ENCODE measurements around the gene MYLK2. TPM values are rescaled to one million over a fixed set of nuclear protein-coding genes. Genes with fewer than 3 reads are reported as not detected.

The MYLK2 gene
- total and polyA plus RNA-seq, 7 donors: 0.16 to 0.81 (median 0.39) TPM; not detected in 4

GRCh38 chr20:31822421-31823330 lies 3.5 kb downstream of the MYLK2 start:
- Histone ChIP-seq H3K27ac (peak overlapping the region in 3 of 4 donors; percentile 21 to 41 (median 23)), H3K4me1 (peaks cover 0 to 13% (median 9%) of the 10 kb centered on the region in 4 donors), H3K9me3 (no peaks in the 10 kb centered on the region), H3K4me3 (peak overlapping the region in 2 of 4 donors; percentile 23 to 29), H3K36me3 (no peaks in the 10 kb centered on the region), H3K27me3 (no peaks in the 10 kb centered on the region)
- intact Hi-C loops (cut with DNase I): loop anchor here (1.0 to 5.0 kb wide), 4 partner anchors 24 to 270 kb away; partner anchors contain the start of gene PDRG1
- peak; percentile 89 for DNase-seq
- WGBS, 2 donors: 3 to 6% methylated on average over 29 of the region's 29 CpGs
- peak in 1 of 4 donors; percentile 38 for TF ChIP-seq POLR2AphosphoS5 (IDR thresholded peaks at IDR 0.05)
- TF ChIP-seq EP300 (IDR thresholded peaks at IDR 0.05): no peak
- no peak for TF ChIP-seq POLR2A (IDR thresholded peaks at IDR 0.05)
- peak; percentile 95 to 98 (median 97) for TF ChIP-seq CTCF (IDR thresholded peaks at IDR 0.05)

GRCh38 chr20:31823360-31824124 lies 4.4 kb downstream of the MYLK2 start:
- no peaks in the 10 kb centered on the region for H3K9me3 ChIP-seq
- H3K4me1 ChIP-seq: peaks cover 0 to 13% (median 9%) of the 10 kb centered on the region in 4 donors
- H3K4me3 ChIP-seq: no peak overlapping the region
- intact Hi-C loops (cut with DNase I): loop anchor here (1.0 to 5.0 kb wide), 3 partner anchors 23 to 269 kb away; partner anchors contain the start of gene PDRG1
- no peak overlapping the region for H3K27ac ChIP-seq
- H3K36me3 ChIP-seq: no peaks in the 10 kb centered on the region
- WGBS, 2 donors: 76 to 78% methylated on average over 14 of the region's 14 CpGs
- no peak for DNase-seq
- no peaks in the 10 kb centered on the region for H3K27me3 ChIP-seq
- TF ChIP-seq POLR2A (IDR thresholded peaks at IDR 0.05) (no peak), POLR2AphosphoS5 (IDR thresholded peaks at IDR 0.05) (no peak), CTCF (IDR thresholded peaks at IDR 0.05) (no peak), EP300 (IDR thresholded peaks at IDR 0.05) (no peak)

GRCh38 chr20:31824125-31824485 lies 4.9 kb downstream of the MYLK2 start:
- Histone ChIP-seq H3K27ac (no peak overlapping the region), H3K9me3 (no peaks in the 10 kb centered on the region), H3K36me3 (no peaks in the 10 kb centered on the region), H3K27me3 (no peaks in the 10 kb centered on the region), H3K4me3 (no peak overlapping the region), H3K4me1 (peaks cover 0 to 13% (median 9%) of the 10 kb centered on the region in 4 donors)
- TF ChIP-seq EP300 (IDR thresholded peaks at IDR 0.05) (no peak), CTCF (IDR thresholded peaks at IDR 0.05) (no peak), POLR2AphosphoS5 (IDR thresholded peaks at IDR 0.05) (no peak), POLR2A (IDR thresholded peaks at IDR 0.05) (no peak)
- DNase-seq: no peak
- intact Hi-C loops (cut with DNase I): loop anchor here (5.0 kb wide), 1 partner anchor 268 kb away; no protein-coding TSS in a partner anchor
- WGBS, 2 donors: 84 to 93% methylated on average over 4 of the region's 4 CpGs

- H3K27me3 ChIP-seq: no peaks in the 10 kb centered on the region
- TF ChIP-seq POLR2A (IDR thresholded peaks at IDR 0.05) (no peak), CTCF (IDR thresholded peaks at IDR 0.05) (no peak), EP300 (IDR thresholded peaks at IDR 0.05) (no peak), POLR2AphosphoS5 (IDR thresholded peaks at IDR 0.05) (no peak)
- intact Hi-C loops (cut with DNase I): loop anchor here (5.0 kb wide), 1 partner anchor 268 kb away; no protein-coding TSS in a partner anchor
- H3K4me3 ChIP-seq: no peak overlapping the region
- no peak for DNase-seq
- WGBS, 2 donors: 67 to 79% methylated on average over 14 of the region's 14 CpGs
- no peak overlapping the region for H3K27ac ChIP-seq
- no peaks in the 10 kb centered on the region for H3K9me3 ChIP-seq
- H3K4me1 ChIP-seq: peaks cover 0 to 13% (median 9%) of the 10 kb centered on the region in 4 donors
- no peaks in the 10 kb centered on the region for H3K36me3 ChIP-seq
Observed at GRCh38 chr20:31824554-31825313, 5.6 kb downstream of the MYLK2 start.

Measured in sigmoid colon (tissue), 7 donors.